GM12878 (cell line): Measurements from ENCODE around the gene DYRK1B. TPM values are rescaled to one million over a fixed set of nuclear protein-coding genes. Genes with fewer than 3 reads are reported as not detected.

Experiments used
- ATAC-seq: fragments of 200-7000 bp; cut with Tn5 transposase; 3 replicates; pipeline ENCODE4 v1.9.1; 2020; ENCODE audit warnings: mild to moderate bottlenecking, moderate library complexity
- BruUV-seq: library from RNA; stranded (reverse); fragments of 400-500 nt; replicated peaks from 2 replicates; lab custom pipeline; 2021; lab: Mats Ljungman, UMichigan
- CTCF ChIA-PET: fragments of 300-600 bp; sonication (Branson Sonifier 250); formaldehyde crosslinking; extraction: SDS; loops from one replicate; lab custom pipeline; 2021; ENCODE audit warnings: inconsistent platforms; lab: Yijun Ruan, JAX
- POLR2A ChIA-PET: fragments of 350-600 bp; formaldehyde crosslinking; extraction: SDS; loops from one replicate; lab custom pipeline; 2021; ENCODE audit warnings: inconsistent platforms; lab: Charles Lee
- RAD21 ChIA-PET: fragments of 300-600 bp; sonication (Branson Sonifier 250); formaldehyde crosslinking; loops from one replicate; lab custom pipeline; 2023; ENCODE audit warnings: antibody characterized with exemption; ENCODE audit not compliant: unreplicated experiment; lab: Charles Lee
- SMC1A ChIA-PET: fragments of 300-600 bp; sonication (Branson Sonifier 250); formaldehyde crosslinking; loops from one replicate; lab custom pipeline; 2023; ENCODE audit not compliant: unreplicated experiment, uncharacterized antibody; lab: Charles Lee
- DNase-seq: peaks from one replicate; pipeline ENCODE4 v3.0.0-alpha.2; 2011; ENCODE audit warnings: low read depth, low spot score
- FAIRE-seq: peaks from 3 replicates; lab custom pipeline; 2011; peaks lifted over from hg19 to GRCh38; lab: Jason Lieb, UNC
- H2AFZ ChIP-seq: 2 replicates; pipeline ENCODE4 v1.6.0; 2011; ENCODE audit warnings: low read depth, low read length, control low read depth; ENCODE audit not compliant: control insufficient read depth
- H3K27ac ChIP-seq: 2 replicates; pipeline ENCODE4 v1.5.1; 2011; ENCODE audit warnings: control low read depth; ENCODE audit not compliant: control insufficient read depth, insufficient read depth
- H3K27me3 ChIP-seq, 2 experiments: replicated peaks in 1 of 2; 2 replicates each; pipeline versions ENCODE4 v1.6.0 to v1.6.1; 2011; ENCODE audit warnings: low read length in 1 of 2; ENCODE audit not compliant: control insufficient read depth in 2 of 2, insufficient read depth in 2 of 2
- H3K36me3 ChIP-seq, 2 experiments: 2 replicates each; pipeline ENCODE4 v1.5.1; 2011; ENCODE audit warnings: low read length in 1 of 2; ENCODE audit not compliant: control insufficient read depth in 2 of 2, insufficient read depth in 2 of 2
- H3K4me1 ChIP-seq: 2 replicates; pipeline ENCODE4 v1.6.1; 2011; ENCODE audit warnings: mild to moderate bottlenecking, low read length, moderate library complexity, mixed read lengths; ENCODE audit not compliant: control insufficient read depth, insufficient read depth
- H3K4me2 ChIP-seq: 2 replicates; pipeline ENCODE4 v1.6.0; 2011; ENCODE audit warnings: control low read depth; ENCODE audit not compliant: control insufficient read depth, insufficient read depth
- H3K4me3 ChIP-seq: fragments of 200-600 bp; sonication (generic); 2 replicates; pipeline ENCODE4 v1.5.1; 2016
- H3K79me2 ChIP-seq: 2 replicates; pipeline ENCODE4 v1.6.0; 2011; ENCODE audit warnings: low read length; ENCODE audit not compliant: control insufficient read depth, insufficient read depth
- H3K9ac ChIP-seq: 2 replicates; pipeline ENCODE4 v1.8.0; 2011; ENCODE audit warnings: low read length, control low read depth, mixed read lengths; ENCODE audit not compliant: control insufficient read depth, insufficient read depth
- H3K9me3 ChIP-seq: replicated peaks from 3 replicates; pipeline ENCODE4 v1.5.1; 2011; ENCODE audit warnings: mild to moderate bottlenecking, low read length; ENCODE audit not compliant: control insufficient read depth, insufficient read depth
- H4K20me1 ChIP-seq: 2 replicates; pipeline ENCODE4 v1.6.0; 2011; ENCODE audit not compliant: control insufficient read depth, insufficient read depth
- BCL11A ChIP-seq: IDR thresholded peaks from 2 replicates; pipeline ENCODE4 v1.6.1; 2011; ENCODE audit warnings: low read depth, low read length
- CBX3 ChIP-seq: fragments of 200-600 bp; sonication (generic); IDR thresholded peaks from 2 replicates; pipeline ENCODE4 v1.6.1; 2016; ENCODE audit warnings: low read depth, borderline replicate concordance
- CBX5 ChIP-seq: sonication (generic); IDR thresholded peaks from 2 replicates; pipeline ENCODE4 v1.6.1; 2016; ENCODE audit warnings: low read depth, moderate library complexity, mild to moderate bottlenecking, inconsistent platforms
- CHD1 ChIP-seq: IDR thresholded peaks from 2 replicates; pipeline ENCODE4 v1.6.1; 2012; ENCODE audit warnings: low read depth, low read length, improper control_type of control experiment
- CHD2 ChIP-seq: IDR thresholded peaks from 2 replicates; pipeline ENCODE4 v1.6.1; 2011; ENCODE audit warnings: low read depth, low read length, improper control_type of control experiment, borderline replicate concordance
- GATAD2B ChIP-seq: fragments of 450-650 bp; conservative IDR thresholded peaks from 2 replicates; pipeline ENCODE4 v1.6.1; 2017; ENCODE audit warnings: low read depth, mild to moderate bottlenecking, moderate library complexity
- IRF4 ChIP-seq: IDR thresholded peaks from 2 replicates; pipeline ENCODE4 v1.6.1; 2011; ENCODE audit warnings: low read depth, low read length
- MEF2B ChIP-seq: fragments of 450-650 bp; IDR thresholded peaks from 2 replicates; pipeline ENCODE4 v1.6.1; 2018; ENCODE audit warnings: mild to moderate bottlenecking, moderate library complexity; ENCODE audit not compliant: partially characterized antibody, poor library complexity, severe bottlenecking
- POLR2AphosphoS5 ChIP-seq: IDR thresholded peaks from 2 replicates; pipeline ENCODE4 v1.6.1; 2011; ENCODE audit warnings: mild to moderate bottlenecking, low read length, inconsistent platforms
- RB1 ChIP-seq: fragments of 450-650 bp; formaldehyde crosslinking; IDR thresholded peaks from 2 replicates; pipeline ENCODE4 v1.6.1; 2017; ENCODE audit warnings: mild to moderate bottlenecking, borderline replicate concordance
- RELA ChIP-seq: fragments of 450-650 bp; IDR thresholded peaks from 2 replicates; pipeline ENCODE4 v1.8.0; 2014; ENCODE audit warnings: borderline replicate concordance; ENCODE audit not compliant: partially characterized antibody
- RUNX3 ChIP-seq: IDR thresholded peaks from 2 replicates; pipeline ENCODE4 v1.6.1; 2012; ENCODE audit warnings: low read length, inconsistent platforms
- ZNF207 ChIP-seq: fragments of 450-650 bp; IDR thresholded peaks from 2 replicates; pipeline ENCODE4 v1.6.1; 2014; ENCODE audit warnings: antibody characterized with exemption, mild to moderate bottlenecking, borderline replicate concordance
- ZSCAN29 ChIP-seq: fragments of 450-650 bp; IDR thresholded peaks from 2 replicates; pipeline ENCODE4 v1.6.1; 2017; ENCODE audit warnings: mild to moderate bottlenecking, moderate library complexity
- ZZZ3 ChIP-seq: IDR thresholded peaks from 2 replicates; pipeline ENCODE4 v1.6.1; 2011; ENCODE audit warnings: low read depth; ENCODE audit not compliant: control insufficient read depth, insufficient read length
- WGBS: methylation state at CpG from one replicate; pipeline ENCODE4 v1.1.6; 2016; ENCODE audit warnings: low lambda C conversion rate; ENCODE audit not compliant: insufficient replicate concordance, insufficient coverage; ENCODE audit errors: missing lambda C conversion rate; 5-methylcytosine and 5-hydroxymethylcytosine counted together
- in situ Hi-C: fragments of 300-500 bp; cut with MboI; formaldehyde crosslinking; loops from 9 replicates; pipeline ENCODE4 v1.14.3; 2018; ENCODE audit warnings: mixed read lengths
- intact Hi-C: fragments of 100-400 bp; cut with micrococcal nuclease; formaldehyde crosslinking; loops from one replicate; pipeline ENCODE4 v1.14.2; 2022; ENCODE audit not compliant: unreplicated experiment
- polyA plus RNA-seq, 11 experiments: library from polyadenylated mRNA; depleted of rRNA in 4 of 11; unstranded in 6 of 11; stranded (reverse) in 5 of 11; fragments of >200 nt; fragmentation: Nextera tagmentation in 4 of 11; fragmentation: Illumina TruSeq in 1 of 11; extraction: Ambion mirVana in 4 of 11; extraction: Trizol in 1 of 11; gene quantifications; 1 replicate in 1 of 11; 2 replicates in 10 of 11; pipeline versions ENCODE4 v1.2.1 to v1.2.3, GENCODE V29; 2011 to 2016; ENCODE audit warnings: inconsistent platforms in 2 of 11, missing spikeins in 2 of 11, low read depth in 1 of 11
- total RNA-seq, 4 experiments: library from RNA; depleted of rRNA in 3 of 4; stranded (reverse); fragments of >200 nt in 3 of 4; fragmentation: Illumina TruSeq in 1 of 4; extraction: Trizol in 1 of 4; gene quantifications; 2 replicates each; pipeline versions ENCODE4 v1.2.1 to v1.2.3, GENCODE V29; 2013 to 2021
- TF ChIP-seq, protein P1 (sequence below): fragments of 450-650 bp; IDR thresholded peaks from 2 replicates; pipeline ENCODE4 v1.6.1; 2017; ENCODE audit warnings: low read depth, mild to moderate bottlenecking, moderate library complexity
- TF ChIP-seq, protein P2 (sequence below): fragments of 450-650 bp; IDR thresholded peaks from 2 replicates; pipeline ENCODE4 v1.6.1; 2016; ENCODE audit warnings: mild to moderate bottlenecking, moderate library complexity, borderline replicate concordance
- TF ChIP-seq, protein P3 (sequence below): IDR thresholded peaks from 2 replicates; pipeline ENCODE4 v1.6.1; 2012; ENCODE audit warnings: low read length, inconsistent platforms

The DYRK1B gene
- total and polyA plus RNA-seq, 10 of the 15 experiments (the other 5 are each of a cell fraction or from before 2014, with no cell fraction given) = 0.07 to 10.2 (median 3.4) TPM; not detected in 1

DNA sequence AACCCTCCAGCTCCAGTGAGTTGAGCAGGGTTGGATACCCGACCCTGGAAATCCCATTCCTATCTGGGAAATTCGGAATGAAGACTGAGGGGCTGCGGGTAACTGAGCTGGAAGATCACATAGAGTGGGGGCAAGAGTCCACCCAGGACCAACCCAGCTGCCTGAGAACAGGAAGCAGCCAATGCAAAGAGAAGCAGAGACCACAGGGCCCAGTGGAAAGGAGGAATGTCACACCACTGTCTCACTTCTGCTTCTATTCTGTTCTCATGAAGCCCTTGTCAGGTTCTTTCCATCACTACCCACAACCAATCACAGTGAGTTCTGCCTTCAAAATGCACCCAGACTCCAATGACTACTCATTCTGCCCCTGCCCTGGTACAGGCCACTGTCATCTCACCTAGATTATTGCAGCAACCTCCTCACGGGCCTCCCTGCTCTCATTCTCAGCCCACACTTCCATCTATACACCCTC, 15.3 kb downstream of the DYRK1B start:
- Histone ChIP-seq H3K79me2 (peaks cover under 1% of the 10 kb centered on the region), H3K4me2 (peak overlapping the region; percentile 4; the same call in 1 of the 2 replicates), H3K36me3 (no peaks in the 10 kb centered on the region; a peak in 1 of 4 replicates), H3K4me3 (no peak overlapping the region), H3K27me3 (no peaks in the 10 kb centered on the region), H3K27ac (peak overlapping the region; percentile 47), H2AFZ (no peak overlapping the region), H4K20me1 (no peaks in the 10 kb centered on the region), H3K9ac (no peak overlapping the region), H3K9me3 (no peaks in the 10 kb centered on the region), H3K4me1 (peaks cover 36% of the 10 kb centered on the region)
- POLR2A ChIA-PET = interaction anchor here (0.6 to 3.9 kb wide), 10 partner anchors 10 to 83 kb away, joined by 3 to 29 read pairs (median 4); partner anchors contain the start of genes DYRK1B and FBL
- no TSS peak for BruUV-seq
- RAD21 ChIA-PET = interaction anchor here (0.8 to 3.8 kb wide), 11 partner anchors 10 to 152 kb away, joined by 3 to 20 read pairs (median 4); partner anchors contain the start of genes DYRK1B and PSMC4
- ATAC-seq = peak; percentile 96
- WGBS = 9% methylated on average over 4 of the region's 4 CpGs
- peak; percentile 77 for DNase-seq
- in situ Hi-C loops (no loop called here), intact Hi-C loops (no loop called here)
- peak; percentile 83 for FAIRE-seq
- SMC1A ChIA-PET = interaction anchor here (0.6 to 5.4 kb wide), 11 partner anchors 10 to 145 kb away, joined by 3 to 32 read pairs (median 7); partner anchors contain the start of gene DYRK1B
- CTCF ChIA-PET = interaction anchor here (1.0 to 9.9 kb wide), 6 partner anchors 14 to 144 kb away, joined by 3 to 83 read pairs (median 10); partner anchors contain the start of genes DYRK1B and FBL
- TF ChIP-seq ZZZ3 (no peak), RELA (no peak), POLR2AphosphoS5 (peak; percentile 45; the same call in 1 of the 2 replicates), CBX3 (no peak), MEF2B (peak; percentile 64), RB1 (no peak), CHD2 (0 out of 2 replicates have a peak, but pooled peaks have one; percentile 43), GATAD2B (peak; percentile 83), BCL11A (peak; percentile 63; the same call in 1 of the 2 replicates), ZNF207 (peak; percentile 15; the same call in 1 of the 2 replicates), RUNX3 (peak; percentile 71), IRF4 (peak; percentile 60; the same call in 1 of the 2 replicates), CBX5 (no peak), ZSCAN29 (no peak), CHD1 (no peak)
- TF ChIP-seq, protein P1, sequence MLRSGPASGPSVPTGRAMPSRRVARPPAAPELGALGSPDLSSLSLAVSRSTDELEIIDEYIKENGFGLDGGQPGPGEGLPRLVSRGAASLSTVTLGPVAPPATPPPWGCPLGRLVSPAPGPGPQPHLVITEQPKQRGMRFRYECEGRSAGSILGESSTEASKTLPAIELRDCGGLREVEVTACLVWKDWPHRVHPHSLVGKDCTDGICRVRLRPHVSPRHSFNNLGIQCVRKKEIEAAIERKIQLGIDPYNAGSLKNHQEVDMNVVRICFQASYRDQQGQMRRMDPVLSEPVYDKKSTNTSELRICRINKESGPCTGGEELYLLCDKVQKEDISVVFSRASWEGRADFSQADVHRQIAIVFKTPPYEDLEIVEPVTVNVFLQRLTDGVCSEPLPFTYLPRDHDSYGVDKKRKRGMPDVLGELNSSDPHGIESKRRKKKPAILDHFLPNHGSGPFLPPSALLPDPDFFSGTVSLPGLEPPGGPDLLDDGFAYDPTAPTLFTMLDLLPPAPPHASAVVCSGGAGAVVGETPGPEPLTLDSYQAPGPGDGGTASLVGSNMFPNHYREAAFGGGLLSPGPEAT = peak; percentile 92
- TF ChIP-seq, protein P2, sequence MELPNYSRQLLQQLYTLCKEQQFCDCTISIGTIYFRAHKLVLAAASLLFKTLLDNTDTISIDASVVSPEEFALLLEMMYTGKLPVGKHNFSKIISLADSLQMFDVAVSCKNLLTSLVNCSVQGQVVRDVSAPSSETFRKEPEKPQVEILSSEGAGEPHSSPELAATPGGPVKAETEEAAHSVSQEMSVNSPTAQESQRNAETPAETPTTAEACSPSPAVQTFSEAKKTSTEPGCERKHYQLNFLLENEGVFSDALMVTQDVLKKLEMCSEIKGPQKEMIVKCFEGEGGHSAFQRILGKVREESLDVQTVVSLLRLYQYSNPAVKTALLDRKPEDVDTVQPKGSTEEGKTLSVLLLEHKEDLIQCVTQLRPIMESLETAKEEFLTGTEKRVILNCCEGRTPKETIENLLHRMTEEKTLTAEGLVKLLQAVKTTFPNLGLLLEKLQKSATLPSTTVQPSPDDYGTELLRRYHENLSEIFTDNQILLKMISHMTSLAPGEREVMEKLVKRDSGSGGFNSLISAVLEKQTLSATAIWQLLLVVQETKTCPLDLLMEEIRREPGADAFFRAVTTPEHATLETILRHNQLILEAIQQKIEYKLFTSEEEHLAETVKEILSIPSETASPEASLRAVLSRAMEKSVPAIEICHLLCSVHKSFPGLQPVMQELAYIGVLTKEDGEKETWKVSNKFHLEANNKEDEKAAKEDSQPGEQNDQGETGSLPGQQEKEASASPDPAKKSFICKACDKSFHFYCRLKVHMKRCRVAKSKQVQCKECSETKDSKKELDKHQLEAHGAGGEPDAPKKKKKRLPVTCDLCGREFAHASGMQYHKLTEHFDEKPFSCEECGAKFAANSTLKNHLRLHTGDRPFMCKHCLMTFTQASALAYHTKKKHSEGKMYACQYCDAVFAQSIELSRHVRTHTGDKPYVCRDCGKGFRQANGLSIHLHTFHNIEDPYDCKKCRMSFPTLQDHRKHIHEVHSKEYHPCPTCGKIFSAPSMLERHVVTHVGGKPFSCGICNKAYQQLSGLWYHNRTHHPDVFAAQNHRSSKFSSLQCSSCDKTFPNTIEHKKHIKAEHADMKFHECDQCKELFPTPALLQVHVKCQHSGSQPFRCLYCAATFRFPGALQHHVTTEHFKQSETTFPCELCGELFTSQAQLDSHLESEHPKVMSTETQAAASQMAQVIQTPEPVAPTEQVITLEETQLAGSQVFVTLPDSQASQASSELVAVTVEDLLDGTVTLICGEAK = no peak
- TF ChIP-seq, protein P3, sequence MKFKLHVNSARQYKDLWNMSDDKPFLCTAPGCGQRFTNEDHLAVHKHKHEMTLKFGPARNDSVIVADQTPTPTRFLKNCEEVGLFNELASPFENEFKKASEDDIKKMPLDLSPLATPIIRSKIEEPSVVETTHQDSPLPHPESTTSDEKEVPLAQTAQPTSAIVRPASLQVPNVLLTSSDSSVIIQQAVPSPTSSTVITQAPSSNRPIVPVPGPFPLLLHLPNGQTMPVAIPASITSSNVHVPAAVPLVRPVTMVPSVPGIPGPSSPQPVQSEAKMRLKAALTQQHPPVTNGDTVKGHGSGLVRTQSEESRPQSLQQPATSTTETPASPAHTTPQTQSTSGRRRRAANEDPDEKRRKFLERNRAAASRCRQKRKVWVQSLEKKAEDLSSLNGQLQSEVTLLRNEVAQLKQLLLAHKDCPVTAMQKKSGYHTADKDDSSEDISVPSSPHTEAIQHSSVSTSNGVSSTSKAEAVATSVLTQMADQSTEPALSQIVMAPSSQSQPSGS = no peak
